K562 (cell line): ENCODE measurements around the gene NUDT22. TPM values are rescaled to one million over a fixed set of nuclear protein-coding genes. Genes with fewer than 3 reads are reported as not detected.

ENCODE experiments used
- ARID1B ChIP-seq: fragments of 450-650 bp; IDR thresholded peaks from 2 replicates; pipeline ENCODE4 v1.6.1; 2016; ENCODE audit warnings: antibody characterized with exemption, mild to moderate bottlenecking, inconsistent platforms
- BRD9 ChIP-seq: fragments of 450-650 bp; IDR thresholded peaks from 2 replicates; pipeline ENCODE4 v1.6.1; 2018; ENCODE audit warnings: low read depth; ENCODE audit not compliant: partially characterized antibody
- CREBBP ChIP-seq: IDR thresholded peaks from one replicate; pipeline ENCODE4 v1.6.1; 2012; ENCODE audit warnings: low read depth, mild to moderate bottlenecking, control low read depth, inconsistent platforms, low read length
- EP300 ChIP-seq: IDR thresholded peaks from 2 replicates; pipeline ENCODE4 v1.6.1; 2012; ENCODE audit warnings: low read length, improper control_type of control experiment
- EZH2 ChIP-seq: IDR thresholded peaks from 2 replicates; pipeline ENCODE4 v1.6.1; 2012; ENCODE audit warnings: low read depth, mild to moderate bottlenecking, inconsistent platforms, low read length, borderline replicate concordance
- FOXA3 ChIP-seq, 2 experiments: fragments of 450-650 bp in 1 of 2; sonication (generic) in 1 of 2; formaldehyde crosslinking; IDR thresholded peaks in 1 of 2; conservative IDR thresholded peaks in 1 of 2; 2 replicates each; pipeline versions ENCODE4 v1.4.0 to v1.8.0; 2020 to 2022; ENCODE audit warnings: mild to moderate bottlenecking in 2 of 2, missing genetic modification reagents in 1 of 2
- GABPA ChIP-seq: fragments of 200-800 bp; sonication (Bioruptor generic); conservative IDR thresholded peaks from 2 replicates; pipeline ENCODE4 v1.6.1; 2016; ENCODE audit warnings: low read depth, missing genetic modification characterization, missing compliant biosample characterization
- LARP7 ChIP-seq: fragments of 450-650 bp; IDR thresholded peaks from 2 replicates; pipeline ENCODE4 v1.6.1; 2016
- MCM2 ChIP-seq: fragments of 450-650 bp; IDR thresholded peaks from 2 replicates; pipeline ENCODE4 v1.6.1; 2017; ENCODE audit warnings: low read depth, mild to moderate bottlenecking
- NONO ChIP-seq, 2 experiments: fragments of 200-400 bp in 1 of 2; fragments of 450-650 bp in 1 of 2; formaldehyde crosslinking in 1 of 2; IDR thresholded peaks; 2 replicates each; pipeline ENCODE4 v1.6.1; 2017; ENCODE audit warnings: low read depth in 2 of 2, mild to moderate bottlenecking in 2 of 2, moderate library complexity in 2 of 2, low read length in 1 of 2
- PHB2 ChIP-seq: fragments of 450-650 bp; IDR thresholded peaks from 2 replicates; pipeline ENCODE4 v1.6.1; 2017; ENCODE audit warnings: low read depth
- PHTF2 ChIP-seq: fragments of 250-450 bp; sonication (Bioruptor Pico); IDR thresholded peaks from 2 replicates; pipeline ENCODE4 v1.5.0; 2021; ENCODE audit warnings: mild to moderate bottlenecking
- POLR2A ChIP-seq: fragments of 450-650 bp; conservative IDR thresholded peaks from 2 replicates; pipeline ENCODE4 v1.6.1; 2016
- POLR3G ChIP-seq: IDR thresholded peaks from 2 replicates; pipeline ENCODE4 v1.6.1; 2011; ENCODE audit not compliant: insufficient read length, insufficient replicate concordance; ENCODE audit errors: extremely low read depth
- SAFB2 ChIP-seq: fragments of 200-400 bp; formaldehyde crosslinking; IDR thresholded peaks from 2 replicates; pipeline ENCODE4 v1.6.1; 2018; ENCODE audit warnings: borderline replicate concordance, low read length, low read depth, moderate library complexity; ENCODE audit not compliant: severe bottlenecking
- SIN3A ChIP-seq, 2 experiments: fragments of 150-350 bp in 1 of 2; IDR thresholded peaks; 2 replicates each; pipeline ENCODE4 v1.6.1; 2011 to 2016; ENCODE audit warnings: borderline replicate concordance in 2 of 2, low read depth in 2 of 2, low read length in 2 of 2, mild to moderate bottlenecking in 2 of 2, moderate library complexity in 2 of 2; ENCODE audit not compliant: control insufficient read depth in 1 of 2
- SMARCA5 ChIP-seq: fragments of 450-650 bp; IDR thresholded peaks from 2 replicates; pipeline ENCODE4 v1.6.1; 2016
- SMARCB1 ChIP-seq: IDR thresholded peaks from 2 replicates; pipeline ENCODE4 v1.6.1; 2011; ENCODE audit warnings: improper control_type of control experiment, low read depth; ENCODE audit not compliant: insufficient read length
- SNIP1 ChIP-seq: fragments of 450-650 bp; IDR thresholded peaks from 2 replicates; pipeline ENCODE4 v1.7.1; 2017; ENCODE audit warnings: low read depth, mild to moderate bottlenecking
- ZNF282 ChIP-seq: sonication (generic); formaldehyde crosslinking; IDR thresholded peaks from 2 replicates; pipeline ENCODE4 v1.8.1; 2023; ENCODE audit warnings: missing genetic modification reagents
- ZNF324 ChIP-seq: fragments of 250-450 bp; sonication (Bioruptor Pico); IDR thresholded peaks from 2 replicates; pipeline ENCODE4 v1.4.0; 2020; ENCODE audit warnings: mild to moderate bottlenecking
- ZNF780A ChIP-seq: fragments of 250-450 bp; sonication (Bioruptor Pico); IDR thresholded peaks from 2 replicates; pipeline ENCODE4 v1.5.0; 2021; ENCODE audit warnings: mild to moderate bottlenecking
- polyA plus RNA-seq, 8 experiments: library from polyadenylated mRNA; depleted of rRNA in 4 of 8; stranded (reverse) in 5 of 8; unstranded in 3 of 8; fragments of >200 nt; fragmentation: Nextera tagmentation in 2 of 8; fragmentation: Illumina TruSeq in 1 of 8; extraction: Ambion mirVana in 2 of 8; extraction: Trizol in 1 of 8; gene quantifications; 2 replicates each; pipeline versions ENCODE4 v1.2.1 to v1.2.3, GENCODE V29; 2011 to 2014; ENCODE audit warnings: inconsistent platforms in 1 of 8, missing spikeins in 1 of 8
- total RNA-seq, 7 experiments: library from RNA; depleted of rRNA in 6 of 7; stranded (reverse); fragments of >200 nt in 6 of 7; fragmentation: Illumina TruSeq in 2 of 7; extraction: Trizol in 2 of 7; gene quantifications; 2 replicates each; pipeline versions ENCODE4 v1.2.1 to v1.2.3, GENCODE V29; 2011 to 2021; ENCODE audit warnings: low replicate concordance in 1 of 7
- TF ChIP-seq, protein P1 (sequence below): fragments of 150-350 bp; IDR thresholded peaks from 2 replicates; pipeline ENCODE4 v1.6.1; 2014; ENCODE audit warnings: low read depth, mild to moderate bottlenecking, low read length, borderline replicate concordance
- TF ChIP-seq, protein P2 (sequence below): fragments of 450-650 bp; IDR thresholded peaks from 2 replicates; pipeline ENCODE4 v1.6.1; 2016
- TF ChIP-seq, protein P3 (sequence below): sonication (generic); formaldehyde crosslinking; IDR thresholded peaks from 2 replicates; pipeline ENCODE4 v1.8.0; 2022; ENCODE audit warnings: missing genetic modification reagents, mild to moderate bottlenecking, moderate library complexity, borderline replicate concordance

NUDT22 gene
- total and polyA plus RNA-seq, 9 of the 15 experiments (the other 6 are each of a cell fraction or from before 2014, with no cell fraction given), result 6.3 to 92.6 (median 37.4) TPM

DNA sequence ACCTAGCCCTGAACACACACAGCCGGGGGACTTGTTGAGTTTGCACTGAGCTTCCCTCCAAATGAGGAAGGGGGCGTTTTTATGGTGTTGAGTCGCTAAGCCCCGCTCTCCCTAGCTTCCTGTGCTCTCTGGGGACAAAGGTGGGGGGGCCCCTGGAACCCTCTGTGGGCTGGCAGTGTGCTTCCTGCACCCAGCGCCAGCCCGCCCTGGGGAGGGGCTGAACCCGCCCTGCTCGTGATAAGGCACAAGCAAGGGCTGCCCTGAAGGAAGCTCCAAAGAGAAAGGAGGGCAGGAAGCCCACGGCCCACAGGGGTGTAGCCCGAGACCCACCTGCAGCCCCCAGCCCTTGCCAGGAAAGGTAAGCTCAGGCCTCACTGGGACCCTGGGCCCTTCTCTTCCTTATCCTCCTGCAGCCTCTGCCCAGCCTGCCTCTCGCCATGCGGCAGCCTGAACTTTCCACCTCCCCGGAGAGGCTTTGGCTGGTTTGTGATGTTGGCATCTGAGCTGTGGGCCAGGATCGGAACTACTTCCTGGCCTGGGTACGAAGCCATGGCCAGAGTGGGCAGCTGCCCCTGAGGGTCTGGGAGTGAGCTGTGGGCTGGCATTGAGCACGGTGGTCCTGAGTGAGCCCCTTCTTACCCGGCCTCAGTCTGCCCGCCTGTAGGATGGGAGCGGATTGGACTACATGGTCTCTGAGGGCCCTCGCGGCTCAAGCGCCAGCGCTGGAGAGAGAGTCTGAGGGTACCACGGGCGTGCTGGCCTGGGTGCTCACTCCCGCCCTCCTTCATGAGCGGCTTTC is 19.4 kb upstream of the NUDT22 start, which contains the start of gene FERMT3 (continued):
- TF ChIP-seq, protein P1, sequence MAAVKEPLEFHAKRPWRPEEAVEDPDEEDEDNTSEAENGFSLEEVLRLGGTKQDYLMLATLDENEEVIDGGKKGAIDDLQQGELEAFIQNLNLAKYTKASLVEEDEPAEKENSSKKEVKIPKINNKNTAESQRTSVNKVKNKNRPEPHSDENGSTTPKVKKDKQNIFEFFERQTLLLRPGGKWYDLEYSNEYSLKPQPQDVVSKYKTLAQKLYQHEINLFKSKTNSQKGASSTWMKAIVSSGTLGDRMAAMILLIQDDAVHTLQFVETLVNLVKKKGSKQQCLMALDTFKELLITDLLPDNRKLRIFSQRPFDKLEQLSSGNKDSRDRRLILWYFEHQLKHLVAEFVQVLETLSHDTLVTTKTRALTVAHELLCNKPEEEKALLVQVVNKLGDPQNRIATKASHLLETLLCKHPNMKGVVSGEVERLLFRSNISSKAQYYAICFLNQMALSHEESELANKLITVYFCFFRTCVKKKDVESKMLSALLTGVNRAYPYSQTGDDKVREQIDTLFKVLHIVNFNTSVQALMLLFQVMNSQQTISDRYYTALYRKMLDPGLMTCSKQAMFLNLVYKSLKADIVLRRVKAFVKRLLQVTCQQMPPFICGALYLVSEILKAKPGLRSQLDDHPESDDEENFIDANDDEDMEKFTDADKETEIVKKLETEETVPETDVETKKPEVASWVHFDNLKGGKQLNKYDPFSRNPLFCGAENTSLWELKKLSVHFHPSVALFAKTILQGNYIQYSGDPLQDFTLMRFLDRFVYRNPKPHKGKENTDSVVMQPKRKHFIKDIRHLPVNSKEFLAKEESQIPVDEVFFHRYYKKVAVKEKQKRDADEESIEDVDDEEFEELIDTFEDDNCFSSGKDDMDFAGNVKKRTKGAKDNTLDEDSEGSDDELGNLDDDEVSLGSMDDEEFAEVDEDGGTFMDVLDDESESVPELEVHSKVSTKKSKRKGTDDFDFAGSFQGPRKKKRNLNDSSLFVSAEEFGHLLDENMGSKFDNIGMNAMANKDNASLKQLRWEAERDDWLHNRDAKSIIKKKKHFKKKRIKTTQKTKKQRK, result no peak
- 0 out of 4 replicates have a peak, but pooled peaks of 1 of the 2 experiments have one; percentile 18 for TF ChIP-seq NONO (IDR thresholded peaks at IDR 0.05; ENCODE audit: low read depth in 2 of 2, low read length in 1 of 2)
- no peak; the same call in 1 of the 2 replicates for TF ChIP-seq ZNF282
- no peak for TF ChIP-seq SIN3A (IDR thresholded peaks at IDR 0.05; ENCODE audit: borderline replicate concordance in 2 of 2, control insufficient read depth in 1 of 2, low read depth in 2 of 2, low read length in 2 of 2)
- no peak for TF ChIP-seq ZNF780A (CRISPR knock-in tag)
- no peak for TF ChIP-seq PHB2
- TF ChIP-seq SNIP1, result no peak
- no peak for TF ChIP-seq ZNF324 (CRISPR knock-in tag)
- TF ChIP-seq EP300, result no peak
- TF ChIP-seq ARID1B, result no peak; the same call in 1 of the 2 replicates
- peak; percentile 76 for TF ChIP-seq POLR2A
- no peak for TF ChIP-seq GABPA
- TF ChIP-seq SMARCA5, result peak; percentile 79; the same call in 1 of the 2 replicates
- TF ChIP-seq EZH2, result no peak
- no peak for TF ChIP-seq CREBBP
- TF ChIP-seq SAFB2, result no peak
- TF ChIP-seq, protein P2, sequence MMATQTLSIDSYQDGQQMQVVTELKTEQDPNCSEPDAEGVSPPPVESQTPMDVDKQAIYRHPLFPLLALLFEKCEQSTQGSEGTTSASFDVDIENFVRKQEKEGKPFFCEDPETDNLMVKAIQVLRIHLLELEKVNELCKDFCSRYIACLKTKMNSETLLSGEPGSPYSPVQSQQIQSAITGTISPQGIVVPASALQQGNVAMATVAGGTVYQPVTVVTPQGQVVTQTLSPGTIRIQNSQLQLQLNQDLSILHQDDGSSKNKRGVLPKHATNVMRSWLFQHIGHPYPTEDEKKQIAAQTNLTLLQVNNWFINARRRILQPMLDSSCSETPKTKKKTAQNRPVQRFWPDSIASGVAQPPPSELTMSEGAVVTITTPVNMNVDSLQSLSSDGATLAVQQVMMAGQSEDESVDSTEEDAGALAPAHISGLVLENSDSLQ, result no peak
- TF ChIP-seq, protein P3, sequence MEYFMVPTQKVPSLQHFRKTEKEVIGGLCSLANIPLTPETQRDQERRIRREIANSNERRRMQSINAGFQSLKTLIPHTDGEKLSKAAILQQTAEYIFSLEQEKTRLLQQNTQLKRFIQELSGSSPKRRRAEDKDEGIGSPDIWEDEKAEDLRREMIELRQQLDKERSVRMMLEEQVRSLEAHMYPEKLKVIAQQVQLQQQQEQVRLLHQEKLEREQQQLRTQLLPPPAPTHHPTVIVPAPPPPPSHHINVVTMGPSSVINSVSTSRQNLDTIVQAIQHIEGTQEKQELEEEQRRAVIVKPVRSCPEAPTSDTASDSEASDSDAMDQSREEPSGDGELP (CRISPR knock-in tag), result peak; percentile 24; the same call in 1 of the 2 replicates
- no peak for TF ChIP-seq MCM2
- TF ChIP-seq PHTF2 (CRISPR knock-in tag), result no peak
- no peak for TF ChIP-seq SMARCB1
- TF ChIP-seq POLR3G, result no peak
- no peak for TF ChIP-seq LARP7
- peak in 1 of 2 experiments; percentile 61; a peak in 1 of 4 replicates for TF ChIP-seq FOXA3 (CRISPR knock-in tag; conservative IDR thresholded peaks at IDR 0.05 in 1 of 2, IDR thresholded peaks at IDR 0.05 in 1 of 2)
- peak; percentile 57 for TF ChIP-seq BRD9
